Fibroblast of villous mesenchyme (primary cell): ENCODE results near the gene TMEM151A. TPM values are rescaled to one million over a fixed set of nuclear protein-coding genes. Genes with fewer than 3 reads are reported as not detected.
A peak's percentile ranks its signal among the peaks of the same experiment; 100 is the strongest.
"Not testable (repeated sequence)": the region's sequence is repeated elsewhere in the genome, so short reads cannot be mapped to it uniquely, and the experiment has no call there.

Experiments used
- DNase-seq: peaks from one replicate; pipeline ENCODE4 v3.0.0-alpha.2; 2010; ENCODE audit warnings: low read depth
- H3K4me3 ChIP-seq: 2 replicates; pipeline ENCODE4 v1.5.1; 2011; ENCODE audit warnings: low read depth, mild to moderate bottlenecking, low read length
- CTCF ChIP-seq: IDR thresholded peaks from 2 replicates; pipeline ENCODE4 v1.5.1; 2012; ENCODE audit warnings: low read depth, mild to moderate bottlenecking, low read length; ENCODE audit not compliant: insufficient read depth
- total RNA-seq: library from RNA; depleted of rRNA; stranded (reverse); fragments of >200 nt; gene quantifications from 2 replicates; pipeline ENCODE4 v1.2.3, GENCODE V29; 2012

TMEM151A gene
- total RNA-seq, 1 donor, result under 0.01 TPM

DNA sequence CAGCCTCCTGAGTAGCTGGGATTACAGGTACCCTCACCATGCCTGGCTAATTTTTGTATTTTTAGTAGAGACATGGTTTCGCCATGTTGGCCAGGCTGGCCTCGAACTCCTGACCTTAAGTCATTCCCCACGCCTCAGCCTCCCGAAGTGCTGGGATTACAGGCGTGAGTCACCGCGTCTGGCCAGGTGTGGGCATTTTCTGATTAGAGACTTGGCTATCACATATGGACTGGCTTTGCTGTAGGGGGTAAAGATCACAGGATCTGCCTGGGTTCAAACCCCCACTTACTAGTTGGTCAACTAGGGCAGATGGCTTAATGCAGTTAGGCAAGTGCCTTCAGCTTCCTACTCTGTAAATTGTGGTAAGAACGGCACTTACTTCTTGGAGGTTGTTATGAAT is 18.6 kb downstream of the TMEM151A start:
- peak; percentile 26 for DNase-seq
- TF ChIP-seq CTCF, result no peak
- H3K4me3 ChIP-seq, result no peak overlapping the region

- H3K4me3 ChIP-seq, DNase-seq: not testable (repeated sequence)
Measured at GRCh38 chr11:66310803-66311440, 19.2 kb downstream of the TMEM151A start.

DNA sequence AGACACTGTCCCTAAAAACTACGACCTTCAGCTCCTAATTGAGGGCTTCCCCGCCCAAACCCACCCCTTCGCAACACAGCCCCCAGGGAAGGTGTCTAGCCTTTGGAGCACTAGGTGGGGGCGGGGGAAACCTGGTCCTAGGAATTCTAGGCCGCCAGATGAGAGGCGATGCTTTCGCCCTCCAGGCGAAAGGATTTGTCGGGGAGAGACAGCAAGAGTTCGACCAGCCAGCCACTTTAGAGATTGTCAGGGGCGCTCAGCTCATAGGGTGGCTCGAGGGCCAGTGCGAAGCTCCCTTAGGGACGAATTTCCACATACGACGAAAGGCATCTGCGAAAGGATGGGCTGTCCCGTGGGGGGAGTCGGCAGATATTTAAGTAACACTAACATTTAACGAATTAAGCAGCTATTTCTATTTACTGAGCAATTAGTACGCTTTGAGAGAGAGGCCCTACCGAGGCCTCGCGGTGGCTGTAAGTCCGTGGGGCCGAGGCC is 19.8 kb downstream of the TMEM151A start:
- no peak for DNase-seq
- TF ChIP-seq CTCF, result no peak
- H3K4me3 ChIP-seq, result peak overlapping the region; percentile 69

DNA sequence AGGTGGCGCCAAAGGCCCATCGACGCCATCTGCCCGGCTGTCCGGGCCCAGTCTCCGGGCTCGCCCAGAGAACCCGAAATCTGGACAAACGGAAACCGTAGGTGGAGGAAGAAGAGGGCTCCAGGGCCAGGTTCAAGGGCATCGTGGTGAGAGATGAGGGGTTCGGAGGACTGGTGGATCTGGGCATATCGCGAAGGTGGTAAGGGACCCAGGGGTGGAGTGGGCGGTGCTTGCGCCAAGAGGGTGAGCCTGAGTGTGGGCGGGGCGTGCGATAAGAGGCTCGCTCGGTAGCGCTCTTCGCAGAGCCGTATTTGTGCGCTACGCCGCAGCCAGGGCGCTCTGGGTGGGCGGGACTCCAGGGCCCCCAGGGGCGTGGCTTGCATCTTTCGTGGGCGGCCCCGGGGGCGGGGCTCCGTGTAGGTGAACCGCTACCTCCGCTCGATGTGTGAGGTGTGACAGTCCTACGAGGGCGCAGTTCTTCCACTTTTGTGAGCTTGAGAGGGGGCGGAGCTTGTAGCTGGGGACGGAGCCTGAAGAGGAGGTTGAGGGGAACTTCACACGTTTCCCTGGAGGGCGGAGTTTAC is 20.4 kb downstream of the TMEM151A start:
- TF ChIP-seq CTCF, result peak; percentile 91
- DNase-seq, result peak; percentile 90
- peak overlapping the region; percentile 69 for H3K4me3 ChIP-seq

GRCh38 chr11:66312549-66313320 is 21.0 kb downstream of the TMEM151A start:
- TF ChIP-seq CTCF, result no peak
- H3K4me3 ChIP-seq, result peak overlapping the region; percentile 91
- peak; percentile 100 for DNase-seq

DNA sequence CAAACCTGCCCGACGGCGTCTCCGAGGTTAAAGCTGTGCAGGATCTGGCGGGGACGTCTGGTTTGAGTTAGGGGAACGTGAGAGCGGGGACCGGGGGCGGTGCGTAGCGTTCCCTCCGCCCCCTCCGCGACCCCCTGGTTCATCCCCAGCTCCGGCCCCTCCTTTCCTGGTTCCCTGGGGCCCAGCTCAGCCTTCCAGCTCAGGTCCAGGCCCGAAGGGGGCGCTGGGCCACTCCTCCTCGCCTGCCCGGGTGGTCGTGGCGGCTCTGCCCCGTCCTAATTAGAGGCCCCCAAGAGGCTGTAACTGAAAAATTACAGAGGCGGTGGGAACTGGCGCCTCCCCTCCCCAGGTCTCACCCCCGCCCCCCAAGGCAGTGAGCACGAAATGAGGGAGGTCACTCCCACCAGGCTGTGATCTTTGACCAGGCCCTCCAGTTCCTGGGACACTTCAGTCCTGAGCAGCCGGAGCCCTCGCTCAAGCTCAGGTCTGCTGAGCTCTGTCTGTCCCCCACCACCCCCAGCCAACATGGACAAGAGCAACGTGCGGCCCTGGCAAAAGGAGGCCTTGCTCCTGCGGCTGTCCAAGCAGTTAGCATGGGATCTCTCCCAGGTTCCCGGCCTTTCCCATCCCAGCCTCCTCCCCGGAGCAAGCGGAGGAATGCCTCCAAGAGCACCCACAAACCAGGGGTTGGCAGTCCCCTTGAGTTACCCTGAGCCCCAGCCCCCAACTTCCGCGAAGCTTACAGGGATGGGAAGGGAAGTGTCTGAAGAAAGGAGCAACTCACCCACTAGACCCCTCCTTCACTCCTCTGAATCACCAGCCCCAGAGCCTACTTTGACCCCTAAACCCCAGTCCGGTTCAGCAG is 21.9 kb downstream of the TMEM151A start:
- TF ChIP-seq CTCF, result peak; percentile 51
- peak; percentile 50 for DNase-seq
- peak overlapping the region; percentile 91 for H3K4me3 ChIP-seq
